ENCODE results near the gene DGAT2.

- no peak for TF ChIP-seq CTCF (IDR thresholded peaks at IDR 0.05)
- TF ChIP-seq POLR2A (IDR thresholded peaks at IDR 0.05): peak; percentile 9 to 37
These were observed 35.0 kb upstream of the DGAT2 start for GRCh38 chr11:75733431-75734107.

Measured in Peyer's patch (tissue), 4 donors.